ENCODE measurements around the gene TBC1D21. TPM values are rescaled to one million over a fixed set of nuclear protein-coding genes. Genes with fewer than 3 reads are reported as not detected.

TBC1D21 gene
- total RNA-seq, 1 experiment from 2014 or later, result not detected

GRCh38 chr15:73908030-73908821, 34.9 kb downstream of the TBC1D21 start:
- Histone ChIP-seq H4K20me1 (ENCODE audit: insufficient read depth) (no peaks in the 10 kb centered on the region), H3K27me3 (ENCODE audit: insufficient read depth, low read depth) (no peaks in the 10 kb centered on the region), H3K27ac (no peak overlapping the region), H3K79me2 (ENCODE audit: low read depth) (no peaks in the 10 kb centered on the region), H3K4me1 (replicated peaks; ENCODE audit: insufficient read depth) (no peaks in the 10 kb centered on the region), H3K36me3 (ENCODE audit: low read depth) (no peaks in the 10 kb centered on the region), H3K4me2 (no peak overlapping the region), H3K9me2 (ENCODE audit: insufficient read depth) (no peaks in the 10 kb centered on the region), H2AFZ (no peak overlapping the region), H3K9me3 (ENCODE audit: insufficient read depth, low read depth) (no peaks in the 10 kb centered on the region), H3F3A (ENCODE audit: insufficient read depth, low read depth) (no peaks in the 10 kb centered on the region), H3K4me3 (no peak overlapping the region)
- no TSS peak for BruUV-seq (replicated peaks)
- ChIA-PET POLR2A (ENCODE audit: unreplicated experiment) (no interaction called here), CTCF (interaction anchor here (0.5 to 1.2 kb wide), 2 partner anchors 34 to 207 kb away, joined by 4 to 9 read pairs; no protein-coding TSS in a partner anchor)
- intact Hi-C loops (cut with micrococcal nuclease; ENCODE audit: unreplicated experiment), result loop anchor here (5.0 to 10.0 kb wide), 2 partner anchors 193 to 346 kb away; no protein-coding TSS in a partner anchor
- peak; percentile 52 to 68 for DNase-seq
- TF ChIP-seq EZH2 (IDR thresholded peaks at IDR 0.05; ENCODE audit: low read depth), result no peak
- TF ChIP-seq, protein P1, sequence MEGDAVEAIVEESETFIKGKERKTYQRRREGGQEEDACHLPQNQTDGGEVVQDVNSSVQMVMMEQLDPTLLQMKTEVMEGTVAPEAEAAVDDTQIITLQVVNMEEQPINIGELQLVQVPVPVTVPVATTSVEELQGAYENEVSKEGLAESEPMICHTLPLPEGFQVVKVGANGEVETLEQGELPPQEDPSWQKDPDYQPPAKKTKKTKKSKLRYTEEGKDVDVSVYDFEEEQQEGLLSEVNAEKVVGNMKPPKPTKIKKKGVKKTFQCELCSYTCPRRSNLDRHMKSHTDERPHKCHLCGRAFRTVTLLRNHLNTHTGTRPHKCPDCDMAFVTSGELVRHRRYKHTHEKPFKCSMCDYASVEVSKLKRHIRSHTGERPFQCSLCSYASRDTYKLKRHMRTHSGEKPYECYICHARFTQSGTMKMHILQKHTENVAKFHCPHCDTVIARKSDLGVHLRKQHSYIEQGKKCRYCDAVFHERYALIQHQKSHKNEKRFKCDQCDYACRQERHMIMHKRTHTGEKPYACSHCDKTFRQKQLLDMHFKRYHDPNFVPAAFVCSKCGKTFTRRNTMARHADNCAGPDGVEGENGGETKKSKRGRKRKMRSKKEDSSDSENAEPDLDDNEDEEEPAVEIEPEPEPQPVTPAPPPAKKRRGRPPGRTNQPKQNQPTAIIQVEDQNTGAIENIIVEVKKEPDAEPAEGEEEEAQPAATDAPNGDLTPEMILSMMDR (conservative IDR thresholded peaks at IDR 0.05), result peak; percentile 82

DNA sequence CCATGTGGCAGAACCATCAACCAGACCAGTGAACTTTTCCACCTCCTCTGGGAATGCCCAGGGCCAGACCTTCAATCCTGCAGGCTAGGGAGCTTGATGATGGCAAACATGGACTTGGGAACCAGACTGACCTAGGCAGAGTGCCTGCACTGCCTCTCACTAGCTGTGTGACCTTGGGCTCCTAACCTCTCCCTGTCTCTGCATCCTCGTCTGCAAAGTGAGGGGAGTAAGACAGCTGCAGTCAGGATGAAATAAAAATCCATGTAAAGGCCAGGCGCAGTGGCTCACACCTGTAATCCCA, 35.4 kb downstream of the TBC1D21 start:
- TF ChIP-seq, protein P1 (conservative IDR thresholded peaks at IDR 0.05), result no peak
- no peak for TF ChIP-seq EZH2 (IDR thresholded peaks at IDR 0.05; ENCODE audit: low read depth)
- H3F3A ChIP-seq (ENCODE audit: insufficient read depth, low read depth), result no peaks in the 10 kb centered on the region
- POLR2A ChIA-PET (ENCODE audit: unreplicated experiment), result no interaction called here
- no peak overlapping the region for H2AFZ ChIP-seq
- no peak overlapping the region for H3K4me3 ChIP-seq
- BruUV-seq (replicated peaks), result no TSS peak
- no peaks in the 10 kb centered on the region for H3K79me2 ChIP-seq (ENCODE audit: low read depth)
- H3K4me2 ChIP-seq, result no peak overlapping the region
- H3K27me3 ChIP-seq (ENCODE audit: insufficient read depth, low read depth), result no peaks in the 10 kb centered on the region
- H4K20me1 ChIP-seq (ENCODE audit: insufficient read depth), result no peaks in the 10 kb centered on the region
- no peaks in the 10 kb centered on the region for H3K9me2 ChIP-seq (ENCODE audit: insufficient read depth)
- no peaks in the 10 kb centered on the region for H3K36me3 ChIP-seq (ENCODE audit: low read depth)
- no peaks in the 10 kb centered on the region for H3K4me1 ChIP-seq (replicated peaks; ENCODE audit: insufficient read depth)
- CTCF ChIA-PET, result interaction anchor here (0.6 kb wide), 1 partner anchor 278 kb away, joined by 3 read pairs; no protein-coding TSS in a partner anchor
- DNase-seq, result no peak
- H3K27ac ChIP-seq, result no peak overlapping the region
- intact Hi-C loops (cut with micrococcal nuclease; ENCODE audit: unreplicated experiment), result loop anchor here (5.0 to 10.0 kb wide), 2 partner anchors 194 to 346 kb away; no protein-coding TSS in a partner anchor
- H3K9me3 ChIP-seq (ENCODE audit: insufficient read depth, low read depth), result no peaks in the 10 kb centered on the region

GRCh38 chr15:73909651-73910050, 36.3 kb downstream of the TBC1D21 start:
- H3K9me2 ChIP-seq (ENCODE audit: insufficient read depth), result no peaks in the 10 kb centered on the region
- H3K4me1 ChIP-seq (replicated peaks; ENCODE audit: insufficient read depth), result peaks cover 8% of the 10 kb centered on the region
- H3F3A ChIP-seq (ENCODE audit: insufficient read depth, low read depth), result peaks cover 5% of the 10 kb centered on the region; the same call in 1 of the 2 replicates
- TF ChIP-seq, protein P1 (conservative IDR thresholded peaks at IDR 0.05), result no peak
- H4K20me1 ChIP-seq (ENCODE audit: insufficient read depth), result no peaks in the 10 kb centered on the region
- no peak overlapping the region for H2AFZ ChIP-seq
- intact Hi-C loops (cut with micrococcal nuclease; ENCODE audit: unreplicated experiment), result loop anchor here (5.0 to 10.0 kb wide), 2 partner anchors 195 to 347 kb away; no protein-coding TSS in a partner anchor
- no TSS peak for BruUV-seq (replicated peaks)
- no peaks in the 10 kb centered on the region for H3K79me2 ChIP-seq (ENCODE audit: low read depth)
- no peak overlapping the region for H3K4me3 ChIP-seq
- no peak for DNase-seq
- no peak overlapping the region for H3K27ac ChIP-seq
- ChIA-PET CTCF (interaction anchor here (0.6 to 0.7 kb wide), 2 partner anchors 36 to 278 kb away, joined by 3 to 10 read pairs; no protein-coding TSS in a partner anchor), POLR2A (ENCODE audit: unreplicated experiment) (no interaction called here)
- H3K36me3 ChIP-seq (ENCODE audit: low read depth), result no peaks in the 10 kb centered on the region
- no peak overlapping the region for H3K4me2 ChIP-seq
- no peaks in the 10 kb centered on the region for H3K9me3 ChIP-seq (ENCODE audit: insufficient read depth, low read depth)
- no peaks in the 10 kb centered on the region for H3K27me3 ChIP-seq (ENCODE audit: insufficient read depth, low read depth)

All from PC-9 (cell line).